ENCODE results near the gene SYPL1.

GRCh38 chr7:106075937-106076336 lies 36.2 kb downstream of the SYPL1 start:
- TF ChIP-seq CTCF (IDR thresholded peaks at IDR 0.05; ENCODE audit: insufficient read depth, low read depth, low read length) (no peak), EZH2 (IDR thresholded peaks at IDR 0.05; ENCODE audit: insufficient read depth, low read length) (no peak)

Data from astrocyte (in vitro differentiated cells and primary cell).